Measurements from ENCODE around the gene IQSEC1.

The IQSEC1 gene

DNA sequence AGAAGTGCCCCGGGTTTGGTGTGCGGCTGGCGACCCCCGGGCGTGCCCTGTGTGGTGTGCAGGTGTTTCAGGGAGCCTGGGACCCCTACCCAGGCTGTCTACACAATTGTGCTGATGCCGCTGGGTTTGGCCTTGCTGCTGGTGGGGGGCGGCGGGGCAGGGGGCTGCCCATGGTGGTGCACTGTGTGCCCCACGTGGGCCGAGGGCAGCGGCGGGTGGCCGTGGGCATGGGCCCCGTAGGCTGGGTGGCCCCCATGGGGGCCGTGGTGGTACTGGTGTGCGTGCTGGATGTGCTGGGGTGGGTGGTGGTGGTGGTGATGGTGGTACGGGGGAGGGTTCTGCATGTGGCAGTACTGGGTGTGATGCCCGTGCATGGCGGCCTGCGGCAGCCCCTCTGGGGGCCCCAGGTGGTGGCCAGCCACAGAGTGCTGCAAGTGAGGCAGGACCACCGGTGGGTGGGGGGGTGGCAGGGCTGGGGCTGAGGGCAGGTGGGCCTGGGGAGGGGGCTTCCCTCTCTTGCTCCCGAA lies 172.3 kb downstream of the IQSEC1 start:
- no peak for DNase-seq (ENCODE audit: low spot score)
- no peak overlapping the region for H3K4me3 ChIP-seq
- H3K27ac ChIP-seq: no peak overlapping the region
- TF ChIP-seq, protein P1, sequence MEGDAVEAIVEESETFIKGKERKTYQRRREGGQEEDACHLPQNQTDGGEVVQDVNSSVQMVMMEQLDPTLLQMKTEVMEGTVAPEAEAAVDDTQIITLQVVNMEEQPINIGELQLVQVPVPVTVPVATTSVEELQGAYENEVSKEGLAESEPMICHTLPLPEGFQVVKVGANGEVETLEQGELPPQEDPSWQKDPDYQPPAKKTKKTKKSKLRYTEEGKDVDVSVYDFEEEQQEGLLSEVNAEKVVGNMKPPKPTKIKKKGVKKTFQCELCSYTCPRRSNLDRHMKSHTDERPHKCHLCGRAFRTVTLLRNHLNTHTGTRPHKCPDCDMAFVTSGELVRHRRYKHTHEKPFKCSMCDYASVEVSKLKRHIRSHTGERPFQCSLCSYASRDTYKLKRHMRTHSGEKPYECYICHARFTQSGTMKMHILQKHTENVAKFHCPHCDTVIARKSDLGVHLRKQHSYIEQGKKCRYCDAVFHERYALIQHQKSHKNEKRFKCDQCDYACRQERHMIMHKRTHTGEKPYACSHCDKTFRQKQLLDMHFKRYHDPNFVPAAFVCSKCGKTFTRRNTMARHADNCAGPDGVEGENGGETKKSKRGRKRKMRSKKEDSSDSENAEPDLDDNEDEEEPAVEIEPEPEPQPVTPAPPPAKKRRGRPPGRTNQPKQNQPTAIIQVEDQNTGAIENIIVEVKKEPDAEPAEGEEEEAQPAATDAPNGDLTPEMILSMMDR (IDR thresholded peaks at IDR 0.05): no peak

DNA sequence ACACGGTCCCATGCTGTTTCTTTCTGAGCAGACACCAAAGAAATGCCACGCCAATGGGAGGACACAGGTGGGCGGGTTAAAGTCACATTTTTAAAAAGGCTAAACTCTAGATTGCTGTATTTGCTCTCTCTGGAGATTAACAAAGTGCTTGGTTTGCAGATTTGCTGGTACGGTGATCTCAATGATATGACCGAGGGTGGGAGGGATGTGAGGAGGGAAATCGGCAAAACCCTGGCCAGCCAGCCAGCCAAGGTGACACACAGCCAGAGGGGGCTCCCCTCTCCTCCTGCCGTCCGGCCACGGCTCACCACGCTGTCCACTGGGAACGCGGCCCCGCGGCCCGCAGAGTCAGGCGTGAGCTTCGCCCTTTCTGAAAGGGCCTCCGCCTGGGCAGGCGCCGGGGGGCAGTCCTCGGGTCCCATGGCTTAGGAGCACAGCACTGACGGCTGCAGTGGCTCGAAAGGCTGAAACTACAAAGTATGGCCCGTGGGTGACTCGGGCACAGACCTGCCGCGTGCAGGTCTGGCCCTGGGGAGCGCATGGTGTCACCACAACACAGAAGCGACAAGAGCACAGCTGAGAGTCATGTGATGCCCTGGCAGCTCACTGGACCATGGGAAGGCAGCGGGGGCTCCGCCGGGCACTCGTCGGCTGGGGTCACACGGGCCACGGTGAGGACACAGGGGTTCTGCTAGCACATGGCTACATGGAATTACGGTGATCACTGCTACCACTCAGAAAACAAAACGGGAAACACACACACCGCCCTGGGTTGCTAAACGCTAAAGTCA lies 174.1 kb downstream of the IQSEC1 start:
- DNase-seq (ENCODE audit: low spot score): no peak
- TF ChIP-seq, protein P1 (IDR thresholded peaks at IDR 0.05): no peak
- Histone ChIP-seq H3K4me3 (no peak overlapping the region), H3K27ac (no peak overlapping the region)

DNA sequence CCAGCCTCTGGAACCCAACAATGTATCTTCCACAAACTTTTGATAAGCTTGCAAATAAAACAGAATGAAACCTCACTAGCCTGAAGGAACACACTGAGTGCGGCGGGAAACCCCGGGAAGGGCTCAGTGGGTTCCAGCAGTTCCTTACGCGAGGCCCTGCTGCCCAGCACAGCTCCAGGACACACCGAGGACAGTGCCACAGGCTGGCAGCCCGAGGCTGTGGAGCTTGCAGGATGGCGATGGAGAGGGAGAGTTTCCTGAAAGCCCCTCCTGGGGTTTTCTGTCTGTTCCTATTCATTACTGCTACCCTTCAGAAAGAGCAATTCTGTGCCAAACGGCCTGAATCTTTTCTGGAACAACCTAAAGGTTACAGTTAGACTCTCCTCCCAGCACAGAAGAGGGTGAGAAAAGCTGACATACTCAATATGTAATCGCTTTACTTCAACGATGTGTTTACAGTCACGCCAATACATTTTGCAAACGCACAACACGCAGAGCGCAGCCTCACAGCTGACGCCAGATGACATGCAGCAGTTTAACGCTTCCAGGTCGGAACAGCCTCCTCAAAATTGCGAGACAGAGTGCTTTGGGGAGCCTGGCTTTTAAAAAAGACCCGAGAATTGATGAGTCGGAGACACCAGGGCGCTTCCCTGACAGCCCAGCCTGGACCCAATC lies 174.8 kb downstream of the IQSEC1 start:
- DNase-seq (ENCODE audit: low spot score): no peak
- TF ChIP-seq, protein P1 (IDR thresholded peaks at IDR 0.05): no peak
- no peak overlapping the region for H3K27ac ChIP-seq
- H3K4me3 ChIP-seq: no peak overlapping the region

DNA sequence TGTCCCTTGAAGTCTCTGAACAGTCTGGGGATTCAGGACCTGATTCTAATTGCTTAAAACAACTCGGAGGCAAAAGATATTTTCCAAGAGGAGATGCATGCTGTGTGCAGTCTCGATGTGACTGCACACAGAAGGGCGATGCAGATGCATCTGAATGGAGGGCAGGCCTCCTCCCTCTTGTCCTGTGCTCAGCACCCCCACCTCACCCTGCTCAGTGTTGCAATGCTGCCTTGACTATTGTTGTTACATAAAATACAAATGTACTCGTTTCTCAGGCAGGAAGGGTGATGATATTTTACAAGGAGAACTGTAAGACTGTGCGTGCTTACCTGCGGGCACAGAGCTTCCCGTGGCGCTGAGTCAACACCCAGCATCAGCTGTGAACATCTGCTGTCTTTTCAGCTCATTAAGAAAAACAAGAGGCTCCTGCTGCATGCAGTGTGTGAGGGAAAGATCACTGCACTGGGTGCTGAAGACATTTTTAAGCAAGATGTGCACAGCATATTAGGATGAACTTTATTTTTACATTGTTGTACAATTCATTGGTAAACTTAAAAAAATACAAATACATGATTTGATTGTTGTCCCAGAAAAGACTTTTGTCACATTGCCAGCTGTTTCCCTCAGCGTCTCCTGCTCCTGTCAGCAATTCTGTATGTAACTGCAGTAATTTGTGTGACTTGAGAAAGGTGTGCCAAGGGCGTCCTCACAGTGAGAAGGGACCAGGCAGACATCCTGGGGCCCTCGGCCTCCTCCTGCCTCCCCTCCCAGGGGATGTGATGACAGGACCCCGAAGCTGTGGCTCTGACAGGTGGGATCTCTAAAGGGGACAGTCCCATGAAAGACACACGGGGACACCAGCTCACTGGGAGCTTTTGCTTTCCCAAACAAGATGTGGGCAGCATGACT lies 175.6 kb downstream of the IQSEC1 start:
- H3K4me3 ChIP-seq: no peak overlapping the region
- TF ChIP-seq, protein P1 (IDR thresholded peaks at IDR 0.05): no peak
- peak overlapping the region in 1 of 2 donors; percentile 16 for H3K27ac ChIP-seq

DNA sequence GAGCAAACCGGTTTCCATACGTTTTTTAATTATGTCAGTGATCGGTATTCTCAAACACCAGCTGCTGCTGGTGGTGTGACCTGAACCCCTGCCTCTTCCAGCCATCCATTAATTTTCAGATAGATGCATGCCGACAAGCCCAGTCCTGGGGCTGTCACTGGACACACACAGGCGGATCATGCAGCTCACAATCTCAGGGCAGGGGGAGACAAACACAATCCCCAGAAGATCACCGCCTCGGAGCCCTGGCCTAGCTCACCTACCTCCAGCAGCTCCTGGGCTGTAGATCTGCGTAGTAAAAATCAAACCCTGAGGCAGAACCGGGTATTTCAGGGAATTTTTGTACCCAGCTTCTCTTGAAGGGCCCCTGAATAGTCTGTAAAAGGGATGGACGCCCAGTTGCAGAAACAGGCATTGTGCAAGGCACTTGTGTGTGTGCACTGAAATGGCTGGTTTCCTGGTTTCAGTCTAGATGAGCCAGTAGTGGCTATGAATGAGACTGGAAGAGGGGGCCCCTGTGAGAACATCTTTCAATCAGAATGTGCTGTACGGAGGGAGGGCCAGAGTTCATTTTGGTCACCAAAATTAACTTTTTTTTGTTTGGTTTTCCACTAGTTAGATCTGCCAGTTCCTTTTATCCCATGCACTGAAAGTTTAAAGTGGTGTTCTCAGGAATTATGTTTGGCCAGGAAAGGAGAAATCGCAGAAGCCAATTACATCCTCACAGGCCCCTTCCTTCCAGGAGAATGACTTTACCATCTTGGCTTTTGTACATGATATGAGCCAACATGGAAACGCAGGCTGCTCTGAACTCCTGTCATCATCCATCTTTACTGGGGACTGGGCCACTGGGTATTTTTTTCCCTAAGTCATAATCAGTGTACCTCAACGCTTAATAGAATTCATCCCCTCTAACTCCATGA lies 176.9 kb downstream of the IQSEC1 start:
- Histone ChIP-seq H3K27ac (peak overlapping the region in 1 of 2 donors; percentile 24), H3K4me3 (no peak overlapping the region)
- TF ChIP-seq, protein P1 (IDR thresholded peaks at IDR 0.05): no peak
- DNase-seq (ENCODE audit: low spot score): no peak

More for the DNA sequence above, 175.6 kb downstream of the IQSEC1 start:
- no peak for DNase-seq (ENCODE audit: low spot score)

All from coronary artery (tissue), 2 donors.